Measurements from ENCODE around the gene CAB39.
A peak's percentile ranks its signal among the peaks of the same experiment; 100 is the strongest.

CAB39 gene

GRCh38 chr2:230787101-230787500 lies 74.5 kb downstream of the CAB39 start:
- DNase-seq: no peak

- no peak for DNase-seq
These were observed 76.0 kb downstream of the CAB39 start for GRCh38 chr2:230788554-230789175.

- DNase-seq: no peak
These were observed 78.3 kb downstream of the CAB39 start for GRCh38 chr2:230790981-230791380.

GRCh38 chr2:230793572-230794359 lies 81.1 kb downstream of the CAB39 start:
- DNase-seq: peak; percentile 92

GRCh38 chr2:230794497-230794896 lies 81.9 kb downstream of the CAB39 start:
- peak; percentile 54 for DNase-seq

GRCh38 chr2:230795856-230796255 lies 83.2 kb downstream of the CAB39 start:
- no peak for DNase-seq

- peak; percentile 42 for DNase-seq
These were observed 83.7 kb downstream of the CAB39 start for GRCh38 chr2:230796280-230796862.

- DNase-seq: no peak
These were observed 85.2 kb downstream of the CAB39 start for GRCh38 chr2:230797515-230798495.

GRCh38 chr2:230798769-230799399 lies 86.2 kb downstream of the CAB39 start:
- DNase-seq: peak; percentile 79

GRCh38 chr2:230805353-230806017 lies 92.8 kb downstream of the CAB39 start:
- no peak for DNase-seq

- no peak for DNase-seq
These were observed 95.1 kb downstream of the CAB39 start for GRCh38 chr2:230807729-230808128.

- no peak for DNase-seq
These were observed 96.4 kb downstream of the CAB39 start for GRCh38 chr2:230809015-230809414.

- DNase-seq: no peak
These were observed 97.1 kb downstream of the CAB39 start for GRCh38 chr2:230809677-230810251.

GRCh38 chr2:230811508-230811907 lies 98.9 kb downstream of the CAB39 start:
- DNase-seq: no peak

- DNase-seq: no peak
These were observed 99.4 kb downstream of the CAB39 start for GRCh38 chr2:230812033-230812432.

GRCh38 chr2:230814616-230815015 lies 102.0 kb downstream of the CAB39 start:
- no peak for DNase-seq

- no peak for DNase-seq
These were observed 102.4 kb downstream of the CAB39 start for GRCh38 chr2:230815088-230815487.

- no peak for DNase-seq
These were observed 104.1 kb downstream of the CAB39 start for GRCh38 chr2:230816735-230817134.

- DNase-seq: no peak
These were observed 106.8 kb downstream of the CAB39 start for GRCh38 chr2:230819433-230819832.

- DNase-seq: no peak
These were observed 108.8 kb downstream of the CAB39 start for GRCh38 chr2:230821261-230821990.
